ENCODE measurements around the gene ALS2CL.

ALS2CL gene

GRCh38 chr3:46632792-46633191 lies 60.7 kb downstream of the ALS2CL start:
- DNase-seq (ENCODE audit: low spot score), result no peak

- DNase-seq (ENCODE audit: low spot score), result peak; percentile 68
These were observed 63.6 kb downstream of the ALS2CL start for GRCh38 chr3:46629551-46630517.

DNA sequence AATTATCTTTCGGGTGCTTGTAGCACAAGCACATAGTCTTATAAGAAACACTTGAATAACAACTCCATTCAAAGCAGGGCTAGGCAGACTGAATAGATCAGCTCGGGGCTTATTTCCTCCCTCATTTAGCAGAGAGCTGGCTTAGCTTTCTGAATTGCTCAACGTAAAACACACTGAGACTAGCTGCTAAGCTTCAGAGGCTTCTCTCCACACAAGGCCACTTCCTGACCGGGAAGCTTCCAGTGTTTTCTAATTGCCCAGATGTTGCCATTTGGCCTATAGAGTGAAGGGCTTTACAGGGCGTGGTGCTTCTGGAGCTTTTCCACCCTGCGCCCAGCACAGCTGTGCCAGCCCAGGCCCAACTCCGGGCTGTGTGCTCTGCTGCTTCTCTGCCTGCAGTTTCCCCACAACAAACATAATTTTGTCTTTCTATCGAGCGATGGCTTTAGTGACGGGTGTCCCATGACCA lies 64.5 kb downstream of the ALS2CL start:
- DNase-seq (ENCODE audit: low spot score), result no peak

GRCh38 chr3:46627078-46627477 lies 66.4 kb downstream of the ALS2CL start:
- DNase-seq (ENCODE audit: low spot score), result no peak

- no peak for DNase-seq (ENCODE audit: low spot score)
These were observed 67.4 kb downstream of the ALS2CL start for GRCh38 chr3:46626039-46626438.

DNA sequence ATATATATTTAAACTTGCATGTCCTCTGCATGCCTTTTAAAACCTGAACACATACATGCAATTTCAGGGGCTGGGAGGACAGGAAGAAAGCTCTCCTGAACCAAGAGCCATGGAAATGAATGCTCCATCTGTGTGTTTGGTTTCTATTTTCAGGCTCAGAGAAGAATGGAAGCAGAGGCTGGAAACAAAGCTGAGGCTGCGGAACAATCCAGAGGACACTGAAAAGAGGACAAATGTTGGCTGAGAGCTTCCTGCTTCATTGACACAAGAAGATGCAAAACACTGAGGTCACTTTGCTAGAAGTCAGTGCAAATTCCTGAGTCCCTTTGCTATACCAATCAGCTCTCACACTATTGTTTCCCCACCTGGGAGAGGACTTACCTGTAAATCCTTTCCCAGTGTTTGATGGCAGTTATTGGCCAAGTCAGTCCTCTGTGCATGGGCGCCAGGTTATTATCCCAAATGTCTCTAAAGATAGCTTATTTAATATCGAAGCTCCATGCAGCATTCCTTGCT lies 68.4 kb downstream of the ALS2CL start:
- no peak for DNase-seq (ENCODE audit: low spot score)

- DNase-seq (ENCODE audit: low spot score), result no peak
These were observed 68.9 kb downstream of the ALS2CL start for GRCh38 chr3:46624533-46624932.

DNA sequence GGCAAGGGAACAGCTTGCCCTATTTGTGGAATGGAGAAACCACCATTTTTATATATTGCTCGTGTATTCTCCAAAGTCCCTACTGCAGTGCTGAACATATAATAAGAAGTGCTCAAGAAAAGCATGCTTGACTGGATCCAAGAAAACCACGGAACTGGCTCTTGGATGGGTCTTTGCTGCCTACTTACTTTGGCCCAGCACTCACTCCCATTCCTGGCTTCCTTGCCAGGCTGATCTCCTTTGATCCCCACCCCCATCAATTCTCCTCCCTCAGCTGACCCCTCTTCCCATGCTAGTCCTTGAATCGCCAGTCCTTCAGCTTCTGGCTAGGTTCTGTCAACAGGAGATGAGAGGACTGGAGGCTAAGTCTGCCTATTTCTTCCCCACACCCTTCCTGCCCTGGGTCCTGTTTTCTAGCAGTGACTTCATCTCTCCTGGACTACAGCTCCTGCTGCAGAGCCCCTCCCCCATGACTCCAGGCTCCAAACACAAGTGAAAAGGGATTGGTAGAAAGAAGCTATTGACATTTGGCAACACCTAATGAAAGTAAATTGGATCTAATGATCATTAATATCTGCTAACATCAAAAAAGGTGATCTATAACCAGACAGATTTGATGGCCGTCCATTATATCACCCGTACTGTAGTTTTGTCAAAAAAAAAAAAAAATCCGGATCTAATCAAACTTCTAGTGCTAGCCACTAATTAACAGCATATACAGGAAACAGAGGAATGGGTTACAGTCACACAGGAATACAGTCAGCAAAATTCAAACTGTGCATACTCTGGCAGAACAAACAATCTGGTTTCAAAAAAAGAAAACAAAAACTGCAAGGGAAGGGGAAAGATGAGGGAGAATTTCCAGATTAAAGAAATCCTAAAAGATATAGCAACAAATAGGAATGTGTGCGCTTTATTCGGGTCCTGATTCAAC lies 73.4 kb downstream of the ALS2CL start:
- no peak for DNase-seq (ENCODE audit: low spot score)
